ENCODE results near the gene CCDC92. TPM values are rescaled to one million over a fixed set of nuclear protein-coding genes. Genes with fewer than 3 reads are reported as not detected.

CCDC92 gene
- total and polyA plus RNA-seq, 2 of the 8 experiments (the other 6 are each of a cell fraction or from before 2014, with no cell fraction given) = 0.43 to 0.51 TPM

DNA sequence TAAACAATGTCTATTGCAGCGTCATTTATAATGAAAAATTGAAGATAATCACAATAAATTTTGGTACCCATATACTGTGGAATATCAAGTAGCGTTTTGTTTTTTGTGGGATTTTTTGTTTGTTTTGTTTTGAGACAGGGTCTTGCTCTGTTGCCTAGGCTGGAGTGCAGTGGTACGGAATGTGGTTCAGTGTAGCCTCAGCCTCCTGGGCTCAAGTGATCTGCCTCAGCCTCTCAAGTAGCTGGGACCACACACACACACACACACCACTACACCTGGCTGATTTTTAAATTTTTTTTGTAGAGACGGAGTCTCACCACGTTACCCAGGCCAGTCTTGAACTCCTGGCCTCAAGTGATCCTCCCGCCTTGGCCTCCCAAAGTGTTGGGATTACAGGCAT, 6.9 kb upstream of the CCDC92 start:
- Histone ChIP-seq H2BK5ac (ENCODE audit: low read depth, low read length) (no peak overlapping the region), H4K8ac (ENCODE audit: extremely low read depth, insufficient read depth, low read length) (no peak overlapping the region), H3K9ac (replicated peaks in 1 of 4; ENCODE audit: extremely low read depth in 1 of 4, low read depth in 3 of 4, low read length in 3 of 4) (no peak overlapping the region), H3K79me2 (ENCODE audit: control insufficient read depth in 1 of 2, insufficient read depth in 2 of 2, low read length in 2 of 2) (no peaks in the 10 kb centered on the region), H4K5ac (ENCODE audit: insufficient read length, low read depth, low read length) (no peak overlapping the region), H3K27me3 (replicated peaks in 1 of 4; ENCODE audit: control insufficient read depth in 3 of 4, extremely low read depth in 1 of 4, insufficient read depth in 3 of 4, low read length in 3 of 4) (peaks cover 2 to 12% (median 10%) of the 10 kb centered on the region in 4 experiments), H2BK20ac (ENCODE audit: low read length) (no peak overlapping the region), H2AFZ (ENCODE audit: low read length) (no peak overlapping the region), H3K4me2 (ENCODE audit: insufficient read depth in 1 of 2, low read depth in 2 of 2, low read length in 2 of 2) (no peak overlapping the region), H3K79me1 (ENCODE audit: low read depth, low read length) (no peaks in the 10 kb centered on the region; the same call in 1 of the 2 replicates), H2BK12ac (ENCODE audit: low read depth, low read length) (no peak overlapping the region), H3K4me1 (replicated peaks in 1 of 4; ENCODE audit: control insufficient read depth in 3 of 4, insufficient read depth in 4 of 4, low read length in 3 of 4) (peaks cover 0 to 3% (median under 1%) of the 10 kb centered on the region in 4 experiments; a peak in 4 of 7 replicates), H3K9me3 (ENCODE audit: insufficient read depth in 2 of 2, low read depth in 1 of 2, low read length in 1 of 2) (no peaks in the 10 kb centered on the region), H3K23me2 (ENCODE audit: low read depth, low read length) (no peaks in the 10 kb centered on the region), H4K20me1 (replicated peaks in 1 of 2; ENCODE audit: control insufficient read depth in 1 of 2, insufficient read depth in 2 of 2, low read length in 2 of 2) (peaks cover 18 to 24% of the 10 kb centered on the region in 2 experiments), H3K4ac (replicated peaks; ENCODE audit: insufficient read length, low read depth, low read length) (no peak overlapping the region), H3K36me3 (ENCODE audit: control insufficient read depth in 2 of 4, insufficient read depth in 4 of 4, low read length in 3 of 4) (peaks cover 0 to 5% (median 1%) of the 10 kb centered on the region in 4 experiments; a peak in 3 of 8 replicates), H3K56ac (replicated peaks; ENCODE audit: insufficient read length, low read depth, low read length) (no peak overlapping the region), H3K14ac (ENCODE audit: insufficient read length) (no peak overlapping the region), H2AK5ac (ENCODE audit: low read depth, low read length) (no peak overlapping the region), H3K4me3 (ENCODE audit: extremely low read depth in 1 of 4, insufficient read depth in 2 of 4, low read depth in 3 of 4, low read length in 4 of 4) (no peak overlapping the region), H3K18ac (ENCODE audit: extremely low read depth, low read length) (no peak overlapping the region), H3K27ac (ENCODE audit: low read depth, low read length) (no peak overlapping the region), H2BK120ac (replicated peaks; ENCODE audit: low read depth, low read length) (no peak overlapping the region), H2BK15ac (ENCODE audit: low read length) (no peak overlapping the region), H4K91ac (replicated peaks; ENCODE audit: insufficient read length, low read length) (no peak overlapping the region), H3K23ac (ENCODE audit: insufficient read length) (no peak overlapping the region)
- ChIA-PET POLR2A (ENCODE audit: partially characterized antibody) (no interaction called here), CTCF (ENCODE audit: partially characterized antibody) (interaction anchor here (1.1 kb wide), 1 partner anchor 13 kb away, joined by 3 read pairs; no protein-coding TSS in a partner anchor)
- DNase-seq (ENCODE audit: low read depth in 1 of 2, low spot score in 2 of 2) (no peak), FAIRE-seq (no peak)
- TF ChIP-seq ASH2L (IDR thresholded peaks at IDR 0.05; ENCODE audit: low read length) = no peak
- no peak for TF ChIP-seq RAD21 (IDR thresholded peaks at IDR 0.05 in 1 of 2, conservative IDR thresholded peaks at IDR 0.05 in 1 of 2; ENCODE audit: low read depth in 2 of 2, low read length in 2 of 2)
- 92% methylated on average over 6 of the region's 6 CpGs; no CpG with 5 or more reads in 1 of the 2 experiments for WGBS, 2 experiments (ENCODE audit: extremely low coverage in 1 of 2, insufficient coverage in 1 of 2, insufficient read length in 1 of 2, insufficient replicate concordance in 2 of 2, low coverage in 1 of 2, low lambda C conversion rate in 2 of 2, missing lambda C conversion rate in 1 of 2)
